Spleen (tissue), 11 donors: Measurements from ENCODE around the gene RPL14. TPM values are rescaled to one million over a fixed set of nuclear protein-coding genes. Genes with fewer than 3 reads are reported as not detected.

ENCODE experiments used
- DNase-seq: peaks from one replicate; pipeline ENCODE4 v3.0.0-alpha.2; 2020
- H3K27ac ChIP-seq, 8 donors: fragments of 200-600 bp; sonication (generic) in 7 of 8; 1 replicate in 4 of 8; 2 replicates in 4 of 8; pipeline versions ENCODE4 v1.5.0 to v1.8.0; 2016 to 2021; ENCODE audit warnings: inconsistent platforms in 4 of 8, mild to moderate bottlenecking in 4 of 8, moderate library complexity in 1 of 8
- H3K27me3 ChIP-seq, 7 donors: fragments of 200-600 bp; sonication (generic) in 6 of 7; replicated peaks in 1 of 7; 1 replicate in 4 of 7; 2 replicates in 3 of 7; pipeline versions ENCODE4 v1.5.0 to v1.8.0; 2016 to 2021; ENCODE audit warnings: inconsistent platforms in 3 of 7, mild to moderate bottlenecking in 1 of 7
- H3K36me3 ChIP-seq, 6 donors: fragments of 200-600 bp; sonication (generic) in 5 of 6; 1 replicate in 4 of 6; 2 replicates in 2 of 6; pipeline versions ENCODE4 v1.5.0 to v1.8.0; 2016 to 2021; ENCODE audit warnings: inconsistent platforms in 2 of 6
- H3K4me1 ChIP-seq, 6 donors: fragments of 200-600 bp; sonication (generic) in 5 of 6; 1 replicate in 3 of 6; 2 replicates in 3 of 6; pipeline versions ENCODE4 v1.5.0 to v1.8.0; 2016 to 2021; ENCODE audit warnings: inconsistent platforms in 3 of 6
- H3K4me3 ChIP-seq, 8 donors: fragments of 200-600 bp; sonication (generic) in 7 of 8; 1 replicate in 4 of 8; 2 replicates in 4 of 8; pipeline versions ENCODE4 v1.5.0 to v1.8.0; 2016 to 2021; ENCODE audit warnings: inconsistent platforms in 4 of 8, mild to moderate bottlenecking in 4 of 8, moderate library complexity in 2 of 8
- H3K9me3 ChIP-seq, 8 donors: fragments of 200-600 bp; sonication (generic) in 7 of 8; 1 replicate in 4 of 8; 2 replicates in 4 of 8; pipeline versions ENCODE4 v1.5.0 to v1.8.0; 2016 to 2021; ENCODE audit warnings: inconsistent platforms in 4 of 8
- CTCF ChIP-seq, 11 experiments: fragments of 200-600 bp in 7 of 11; fragments of 450-650 bp in 4 of 11; sonication (generic) in 4 of 11; IDR thresholded peaks in 8 of 11; conservative IDR thresholded peaks in 3 of 11; 1 replicate in 7 of 11; 2 replicates in 4 of 11; pipeline versions ENCODE4 v1.4.0 to v1.8.0; 2016 to 2021; ENCODE audit warnings: antibody characterized with exemption in 11 of 11, inconsistent platforms in 4 of 11, mild to moderate bottlenecking in 1 of 11
- POLR2A ChIP-seq, 3 donors: fragments of 450-650 bp; IDR thresholded peaks; one replicate each; pipeline ENCODE4 v1.5.1; 2017; ENCODE audit warnings: antibody characterized with exemption in 3 of 3, mild to moderate bottlenecking in 1 of 3
- POLR2AphosphoS5 ChIP-seq, 3 donors: sonication (generic); formaldehyde crosslinking; IDR thresholded peaks; one replicate each; pipeline ENCODE4 v1.5.1; 2017; ENCODE audit warnings: antibody characterized with exemption in 3 of 3
- WGBS, 5 donors: extraction: QIAGEN DNeasy Blood & Tissue Kit in 3 of 5; methylation state at CpG; one replicate each; pipeline versions ENCODE4 v1.1.5 to v1.1.7; 2013 to 2018; 5-methylcytosine and 5-hydroxymethylcytosine counted together
- intact Hi-C: fragments of 100-400 bp; cut with DNase I; formaldehyde crosslinking; loops from one replicate; pipeline ENCODE4 v1.15.0; 2023; ENCODE audit warnings: low total_unique reads
- polyA plus RNA-seq, 3 donors: library from polyadenylated mRNA; stranded (reverse); fragments of 200-250 nt; gene quantifications; one replicate each; pipeline ENCODE4 v1.2.1, GENCODE V29; 2013
- total RNA-seq, 7 donors: library from RNA; depleted of rRNA in 3 of 7; stranded (reverse); fragments of >200 nt in 3 of 7; fragmentation: NEBNext Ultra II Directional in 4 of 7; extraction: Animal tissue kit (Norgen Biotek cat#: 25700) in 4 of 7; gene quantifications; one replicate each; pipeline versions ENCODE4 v1.1.0 to v1.2.1, GENCODE V29; 2016 to 2021
- donor health status: healthy with polysubstance abuse.
- donor health status: DM: no; HTN: no; CAD: no; lungs with moderate emphysema.
- donor health status: DM: no; HTN: no; CAD: no.
- donor health status: Bipolar disorder and iron deficiency.
- donor health status: healthy.
- donor health status: DM: no; HTN: no; CAD: no.
- donor health status: DM: yes; HTN: yes; CAD: no.

RPL14 gene
- total and polyA plus RNA-seq, 10 donors: 292 to 2,856 (median 1,317) TPM

GRCh38 chr3:40417845-40418543 lies 39.1 kb upstream of the RPL14 start:
- no peak for DNase-seq
- Histone ChIP-seq H3K4me3 (no peak overlapping the region), H3K36me3 (peaks cover 0 to 5% (median 0%) of the 10 kb centered on the region in 6 donors), H3K27ac (no peak overlapping the region), H3K9me3 (no peaks in the 10 kb centered on the region), H3K4me1 (no peaks in the 10 kb centered on the region), H3K27me3 (no peaks in the 10 kb centered on the region)
- 87 to 93% (median 90%) methylated on average over 2 of the region's 2 CpGs for WGBS, 5 donors
- no peak for TF ChIP-seq CTCF (IDR thresholded peaks at IDR 0.05 in 8 of 11, conservative IDR thresholded peaks at IDR 0.05 in 3 of 11)
- TF ChIP-seq POLR2AphosphoS5 (IDR thresholded peaks at IDR 0.05): no peak
- no peak for TF ChIP-seq POLR2A (IDR thresholded peaks at IDR 0.05)
- intact Hi-C loops: no loop called here

GRCh38 chr3:40422861-40423260 lies 34.3 kb upstream of the RPL14 start:
- intact Hi-C loops: no loop called here
- TF ChIP-seq POLR2AphosphoS5 (IDR thresholded peaks at IDR 0.05): no peak
- no peak for TF ChIP-seq CTCF (IDR thresholded peaks at IDR 0.05 in 8 of 11, conservative IDR thresholded peaks at IDR 0.05 in 3 of 11)
- TF ChIP-seq POLR2A (IDR thresholded peaks at IDR 0.05): no peak
- H3K27me3 ChIP-seq: no peaks in the 10 kb centered on the region
- 69 to 97% (median 74%) methylated on average over 1 of the region's 1 CpG for WGBS, 5 donors
- H3K4me1 ChIP-seq: no peaks in the 10 kb centered on the region
- H3K9me3 ChIP-seq: no peaks in the 10 kb centered on the region
- H3K36me3 ChIP-seq: peaks cover 0 to 15% (median 0%) of the 10 kb centered on the region in 6 donors
- no peak overlapping the region for H3K4me3 ChIP-seq
- no peak overlapping the region for H3K27ac ChIP-seq
- no peak for DNase-seq

- no peak for TF ChIP-seq POLR2A (IDR thresholded peaks at IDR 0.05)
- WGBS, 5 donors: 82 to 93% (median 86%) methylated on average over 8 of the region's 8 CpGs
- Histone ChIP-seq H3K27ac (no peak overlapping the region), H3K36me3 (peaks cover 0 to 15% (median 0%) of the 10 kb centered on the region in 6 donors), H3K4me3 (no peak overlapping the region), H3K27me3 (no peaks in the 10 kb centered on the region), H3K9me3 (no peaks in the 10 kb centered on the region), H3K4me1 (no peaks in the 10 kb centered on the region)
- intact Hi-C loops: no loop called here
- no peak for DNase-seq
These were observed 30.0 kb upstream of the RPL14 start for GRCh38 chr3:40427045-40427669.

- H3K27ac ChIP-seq: no peak overlapping the region
- H3K4me1 ChIP-seq: no peaks in the 10 kb centered on the region
- no peak for DNase-seq
- no peak for TF ChIP-seq POLR2AphosphoS5 (IDR thresholded peaks at IDR 0.05)
- TF ChIP-seq CTCF (IDR thresholded peaks at IDR 0.05 in 8 of 11, conservative IDR thresholded peaks at IDR 0.05 in 3 of 11): no peak
- no peak for TF ChIP-seq POLR2A (IDR thresholded peaks at IDR 0.05)
- H3K4me3 ChIP-seq: no peak overlapping the region
- no peaks in the 10 kb centered on the region for H3K9me3 ChIP-seq
- intact Hi-C loops: no loop called here
- no peaks in the 10 kb centered on the region for H3K27me3 ChIP-seq
- WGBS, 5 donors: 79 to 95% (median 86%) methylated on average over 2 of the region's 2 CpGs
- no peaks in the 10 kb centered on the region for H3K36me3 ChIP-seq
These were observed 24.3 kb upstream of the RPL14 start for GRCh38 chr3:40432793-40433192.
